Muscle layer of colon (tissue), 2 donors: ENCODE data around the gene VANGL2.

Experiments
- H3K27ac ChIP-seq: one replicate; pipeline ENCODE4 v1.7.0; 2013; ENCODE audit warnings: low read depth, mild to moderate bottlenecking, low read length, moderate library complexity
- H3K27me3 ChIP-seq, 2 donors: one replicate each; pipeline ENCODE4 v1.7.0; 2013; ENCODE audit warnings: low read length in 2 of 2, mild to moderate bottlenecking in 2 of 2; ENCODE audit not compliant: insufficient read depth in 2 of 2, control insufficient read depth in 1 of 2
- H3K36me3 ChIP-seq: one replicate; pipeline ENCODE4 v1.7.0; 2013; ENCODE audit warnings: mild to moderate bottlenecking, low read length; ENCODE audit not compliant: insufficient read depth
- H3K4me1 ChIP-seq: one replicate; pipeline ENCODE4 v1.7.0; 2013; ENCODE audit warnings: mild to moderate bottlenecking, low read length; ENCODE audit not compliant: insufficient read depth
- H3K4me3 ChIP-seq, 2 donors: one replicate each; pipeline ENCODE4 v1.7.0; 2013; ENCODE audit warnings: low read length in 2 of 2, low read depth in 1 of 2, mild to moderate bottlenecking in 1 of 2, moderate library complexity in 1 of 2
- H3K9ac ChIP-seq: one replicate; pipeline ENCODE4 v1.7.0; 2013; ENCODE audit warnings: low read length
- H3K9me3 ChIP-seq: one replicate; pipeline ENCODE4 v1.7.0; 2013; ENCODE audit warnings: mild to moderate bottlenecking, low read length
- donor health status: abdominal sarcoma.
- donor health status: Adenocarcinoma of cecum.

Gene VANGL2

GRCh38 chr1:160362168-160362957 is 38.0 kb upstream of the VANGL2 start:
- Histone ChIP-seq H3K9ac (no peak overlapping the region), H3K4me1 (no peaks in the 10 kb centered on the region), H3K27ac (no peak overlapping the region), H3K9me3 (no peaks in the 10 kb centered on the region), H3K27me3 (no peaks in the 10 kb centered on the region), H3K4me3 (no peak overlapping the region), H3K36me3 (peaks cover 12% of the 10 kb centered on the region)

- peaks cover 6% of the 10 kb centered on the region for H3K36me3 ChIP-seq
- no peak overlapping the region for H3K9ac ChIP-seq
- H3K4me3 ChIP-seq = no peak overlapping the region
- no peaks in the 10 kb centered on the region for H3K9me3 ChIP-seq
- H3K4me1 ChIP-seq = no peaks in the 10 kb centered on the region
- H3K27me3 ChIP-seq = no peaks in the 10 kb centered on the region
- no peak overlapping the region for H3K27ac ChIP-seq
Observed at GRCh38 chr1:160363010-160363409, 37.4 kb upstream of the VANGL2 start.

GRCh38 chr1:160363951-160364735 is 36.2 kb upstream of the VANGL2 start:
- Histone ChIP-seq H3K4me1 (no peaks in the 10 kb centered on the region), H3K27ac (no peak overlapping the region), H3K9me3 (no peaks in the 10 kb centered on the region), H3K4me3 (no peak overlapping the region), H3K36me3 (no peaks in the 10 kb centered on the region), H3K9ac (no peak overlapping the region), H3K27me3 (no peaks in the 10 kb centered on the region)

- H3K4me3 ChIP-seq = no peak overlapping the region
- H3K4me1 ChIP-seq = no peaks in the 10 kb centered on the region
- no peaks in the 10 kb centered on the region for H3K9me3 ChIP-seq
- H3K36me3 ChIP-seq = no peaks in the 10 kb centered on the region
- no peaks in the 10 kb centered on the region for H3K27me3 ChIP-seq
- H3K9ac ChIP-seq = no peak overlapping the region
- no peak overlapping the region for H3K27ac ChIP-seq
Observed at GRCh38 chr1:160365325-160365724, 35.0 kb upstream of the VANGL2 start.

GRCh38 chr1:160366731-160367515 is 33.4 kb upstream of the VANGL2 start, which contains the start of gene NHLH1:
TSS of gene NHLH1 (plus strand) at chr1:160367071. CDS start at chr1:160370732, 3,661 bp downstream.
- H3K4me1 ChIP-seq = no peaks in the 10 kb centered on the region
- no peak within 1 kb of the TSS for H3K4me3 ChIP-seq
- H3K9me3 ChIP-seq = no peaks in the 10 kb centered on the region
- H3K9ac ChIP-seq = no peak within 1 kb of the TSS
- peaks cover 0 to 10% of the 10 kb centered on the region in 2 donors for H3K27me3 ChIP-seq
- H3K36me3 ChIP-seq = no peaks in the 10 kb centered on the region
- H3K27ac ChIP-seq = no peak within 1 kb of the TSS

GRCh38 chr1:160367516-160367900 is 32.9 kb upstream of the VANGL2 start:
- H3K9ac ChIP-seq = no peak overlapping the region
- no peak overlapping the region for H3K4me3 ChIP-seq
- peaks cover 0 to 10% of the 10 kb centered on the region in 2 donors for H3K27me3 ChIP-seq
- no peaks in the 10 kb centered on the region for H3K9me3 ChIP-seq
- no peaks in the 10 kb centered on the region for H3K4me1 ChIP-seq
- H3K27ac ChIP-seq = no peak overlapping the region
- no peaks in the 10 kb centered on the region for H3K36me3 ChIP-seq

- Histone ChIP-seq H3K27me3 (peaks cover 0 to 16% of the 10 kb centered on the region in 2 donors), H3K4me1 (no peaks in the 10 kb centered on the region), H3K27ac (no peak overlapping the region), H3K4me3 (no peak overlapping the region), H3K36me3 (no peaks in the 10 kb centered on the region), H3K9me3 (no peaks in the 10 kb centered on the region), H3K9ac (no peak overlapping the region)
Observed at GRCh38 chr1:160367934-160368923, 32.1 kb upstream of the VANGL2 start.

GRCh38 chr1:160369087-160369486 is 31.3 kb upstream of the VANGL2 start:
- Histone ChIP-seq H3K4me1 (no peaks in the 10 kb centered on the region), H3K4me3 (no peak overlapping the region)

GRCh38 chr1:160370561-160371345 is 29.6 kb upstream of the VANGL2 start:
- Histone ChIP-seq H3K9ac (no peak overlapping the region), H3K36me3 (no peaks in the 10 kb centered on the region)

More at GRCh38 chr1:160369087-160369486, 31.3 kb upstream of the VANGL2 start:
- Histone ChIP-seq H3K9me3 (no peaks in the 10 kb centered on the region), H3K27ac (no peak overlapping the region), H3K9ac (no peak overlapping the region), H3K27me3 (peaks cover 0 to 16% of the 10 kb centered on the region in 2 donors), H3K36me3 (no peaks in the 10 kb centered on the region)

GRCh38 chr1:160371346-160371631 is 29.1 kb upstream of the VANGL2 start:
- H3K27me3 ChIP-seq = peaks cover 0 to 16% of the 10 kb centered on the region in 2 donors
- H3K4me3 ChIP-seq = no peak overlapping the region
- no peaks in the 10 kb centered on the region for H3K9me3 ChIP-seq
- H3K9ac ChIP-seq = no peak overlapping the region
- H3K36me3 ChIP-seq = no peaks in the 10 kb centered on the region
- peaks cover 17% of the 10 kb centered on the region for H3K4me1 ChIP-seq
- no peak overlapping the region for H3K27ac ChIP-seq

More at GRCh38 chr1:160370561-160371345, 29.6 kb upstream of the VANGL2 start:
- no peaks in the 10 kb centered on the region for H3K9me3 ChIP-seq
- H3K4me1 ChIP-seq = peaks cover 12% of the 10 kb centered on the region
- H3K4me3 ChIP-seq = no peak overlapping the region
- no peak overlapping the region for H3K27ac ChIP-seq
- H3K27me3 ChIP-seq = peaks cover 0 to 16% of the 10 kb centered on the region in 2 donors
